Measurements from ENCODE around the gene FANCC. TPM values are rescaled to one million over a fixed set of nuclear protein-coding genes. Genes with fewer than 3 reads are reported as not detected.

Gene FANCC
- polyA plus RNA-seq, 1 of the 3 experiments (the other 2 are of a cell fraction): 3.5 TPM

GRCh38 chr9:95065224-95065623 lies 252.3 kb downstream of the FANCC start:
- no peak for TF ChIP-seq NFIC (IDR thresholded peaks at IDR 0.05; ENCODE audit: borderline replicate concordance)
- no peak for TF ChIP-seq CHD2 (IDR thresholded peaks at IDR 0.05; ENCODE audit: low read length, partially characterized antibody)
- TF ChIP-seq NRF1 (IDR thresholded peaks at IDR 0.05; ENCODE audit: low read depth, low read length): no peak
- TF ChIP-seq TAF1 (IDR thresholded peaks at IDR 0.05; ENCODE audit: borderline replicate concordance, low read depth, low read length): no peak
- TF ChIP-seq CTCF (IDR thresholded peaks at IDR 0.05): no peak
- peaks cover 98% of the 10 kb centered on the region for H3K79me2 ChIP-seq (ENCODE audit: insufficient read depth)
- no peaks in the 10 kb centered on the region for H3K9me3 ChIP-seq
- ChIA-PET CTCF (interaction anchor here (2.2 kb wide), 1 partner anchor 63 kb away, joined by 8 read pairs; no protein-coding TSS in a partner anchor), POLR2A (no interaction called here)
- no peak overlapping the region for H3K9ac ChIP-seq
- peaks cover 4% of the 10 kb centered on the region for H3F3A ChIP-seq (replicated peaks; ENCODE audit: insufficient read depth)
- H2AFZ ChIP-seq (ENCODE audit: low read depth): no peak overlapping the region
- no peak overlapping the region for H3K4me3 ChIP-seq (ENCODE audit: low read depth in 2 of 2, low read length in 1 of 2)
- H3K4me2 ChIP-seq: peak overlapping the region; percentile 14; the same call in 1 of the 2 replicates
- H3K27ac ChIP-seq (ENCODE audit: low read depth in 2 of 2, low read length in 1 of 2): peak overlapping the region; percentile 25 to 55; a peak in 2 of 4 replicates
- peaks cover 65% of the 10 kb centered on the region for H4K20me1 ChIP-seq (ENCODE audit: insufficient read depth)
- H3K4me1 ChIP-seq (ENCODE audit: control insufficient read depth in 1 of 2, insufficient read depth in 2 of 2, low read depth in 1 of 2, low read length in 1 of 2): peaks cover 6 to 53% of the 10 kb centered on the region in 2 experiments; a peak in 3 of 4 replicates
- H3K36me3 ChIP-seq (replicated peaks in 1 of 2; ENCODE audit: control insufficient read depth in 1 of 2, insufficient read depth in 2 of 2, low read length in 1 of 2): peaks cover 55 to 95% of the 10 kb centered on the region in 2 experiments
- WGBS (ENCODE audit: low lambda C conversion rate): 79% methylated on average over 9 of the region's 11 CpGs
- no peaks in the 10 kb centered on the region for H3K9me2 ChIP-seq
- H3K27me3 ChIP-seq (ENCODE audit: insufficient read depth): no peaks in the 10 kb centered on the region
- no peak for DNase-seq

- no peaks in the 10 kb centered on the region for H3K9me2 ChIP-seq
- H3K79me2 ChIP-seq (ENCODE audit: insufficient read depth): peaks cover 98% of the 10 kb centered on the region
- DNase-seq: no peak
- H3K4me3 ChIP-seq (ENCODE audit: low read depth in 2 of 2, low read length in 1 of 2): no peak overlapping the region
- WGBS (ENCODE audit: low lambda C conversion rate): 96% methylated on average over 10 of the region's 10 CpGs
- H3K27ac ChIP-seq (ENCODE audit: low read depth in 2 of 2, low read length in 1 of 2): peak overlapping the region in 1 of 2 experiments; percentile 8; a peak in 1 of 4 replicates
- no peak overlapping the region for H3K9ac ChIP-seq
- H3F3A ChIP-seq (replicated peaks; ENCODE audit: insufficient read depth): peaks cover 4% of the 10 kb centered on the region
- H4K20me1 ChIP-seq (ENCODE audit: insufficient read depth): peaks cover 65% of the 10 kb centered on the region
- peaks cover 48 to 85% of the 10 kb centered on the region in 2 experiments for H3K36me3 ChIP-seq (replicated peaks in 1 of 2; ENCODE audit: control insufficient read depth in 1 of 2, insufficient read depth in 2 of 2, low read length in 1 of 2)
- peaks cover 19 to 56% of the 10 kb centered on the region in 2 experiments; a peak in 3 of 4 replicates for H3K4me1 ChIP-seq (ENCODE audit: control insufficient read depth in 1 of 2, insufficient read depth in 2 of 2, low read depth in 1 of 2, low read length in 1 of 2)
- H3K9me3 ChIP-seq: no peaks in the 10 kb centered on the region
- TF ChIP-seq FOXM1 (IDR thresholded peaks at IDR 0.05; ENCODE audit: low read depth): no peak
- no peak for TF ChIP-seq MXI1 (IDR thresholded peaks at IDR 0.05; ENCODE audit: low read depth, low read length)
- no peak for TF ChIP-seq EZH2phosphoT487 (IDR thresholded peaks at IDR 0.05; ENCODE audit: borderline replicate concordance, low read depth)
- TF ChIP-seq RFX5 (IDR thresholded peaks at IDR 0.05; ENCODE audit: low read length): no peak
- TF ChIP-seq TEAD4 (IDR thresholded peaks at IDR 0.05; ENCODE audit: borderline replicate concordance, insufficient read depth): no peak
- TF ChIP-seq, protein P1, sequence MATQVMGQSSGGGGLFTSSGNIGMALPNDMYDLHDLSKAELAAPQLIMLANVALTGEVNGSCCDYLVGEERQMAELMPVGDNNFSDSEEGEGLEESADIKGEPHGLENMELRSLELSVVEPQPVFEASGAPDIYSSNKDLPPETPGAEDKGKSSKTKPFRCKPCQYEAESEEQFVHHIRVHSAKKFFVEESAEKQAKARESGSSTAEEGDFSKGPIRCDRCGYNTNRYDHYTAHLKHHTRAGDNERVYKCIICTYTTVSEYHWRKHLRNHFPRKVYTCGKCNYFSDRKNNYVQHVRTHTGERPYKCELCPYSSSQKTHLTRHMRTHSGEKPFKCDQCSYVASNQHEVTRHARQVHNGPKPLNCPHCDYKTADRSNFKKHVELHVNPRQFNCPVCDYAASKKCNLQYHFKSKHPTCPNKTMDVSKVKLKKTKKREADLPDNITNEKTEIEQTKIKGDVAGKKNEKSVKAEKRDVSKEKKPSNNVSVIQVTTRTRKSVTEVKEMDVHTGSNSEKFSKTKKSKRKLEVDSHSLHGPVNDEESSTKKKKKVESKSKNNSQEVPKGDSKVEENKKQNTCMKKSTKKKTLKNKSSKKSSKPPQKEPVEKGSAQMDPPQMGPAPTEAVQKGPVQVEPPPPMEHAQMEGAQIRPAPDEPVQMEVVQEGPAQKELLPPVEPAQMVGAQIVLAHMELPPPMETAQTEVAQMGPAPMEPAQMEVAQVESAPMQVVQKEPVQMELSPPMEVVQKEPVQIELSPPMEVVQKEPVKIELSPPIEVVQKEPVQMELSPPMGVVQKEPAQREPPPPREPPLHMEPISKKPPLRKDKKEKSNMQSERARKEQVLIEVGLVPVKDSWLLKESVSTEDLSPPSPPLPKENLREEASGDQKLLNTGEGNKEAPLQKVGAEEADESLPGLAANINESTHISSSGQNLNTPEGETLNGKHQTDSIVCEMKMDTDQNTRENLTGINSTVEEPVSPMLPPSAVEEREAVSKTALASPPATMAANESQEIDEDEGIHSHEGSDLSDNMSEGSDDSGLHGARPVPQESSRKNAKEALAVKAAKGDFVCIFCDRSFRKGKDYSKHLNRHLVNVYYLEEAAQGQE (IDR thresholded peaks at IDR 0.05; ENCODE audit: low read depth, low read length): no peak
- TF ChIP-seq YY1 (IDR thresholded peaks at IDR 0.05; ENCODE audit: low read depth): no peak
- TF ChIP-seq USF2 (IDR thresholded peaks at IDR 0.05; ENCODE audit: borderline replicate concordance, low read depth, low read length): no peak
- TF ChIP-seq, protein P2, sequence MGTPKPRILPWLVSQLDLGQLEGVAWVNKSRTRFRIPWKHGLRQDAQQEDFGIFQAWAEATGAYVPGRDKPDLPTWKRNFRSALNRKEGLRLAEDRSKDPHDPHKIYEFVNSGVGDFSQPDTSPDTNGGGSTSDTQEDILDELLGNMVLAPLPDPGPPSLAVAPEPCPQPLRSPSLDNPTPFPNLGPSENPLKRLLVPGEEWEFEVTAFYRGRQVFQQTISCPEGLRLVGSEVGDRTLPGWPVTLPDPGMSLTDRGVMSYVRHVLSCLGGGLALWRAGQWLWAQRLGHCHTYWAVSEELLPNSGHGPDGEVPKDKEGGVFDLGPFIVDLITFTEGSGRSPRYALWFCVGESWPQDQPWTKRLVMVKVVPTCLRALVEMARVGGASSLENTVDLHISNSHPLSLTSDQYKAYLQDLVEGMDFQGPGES (IDR thresholded peaks at IDR 0.05; ENCODE audit: low read depth, low read length): no peak
- no peak for TF ChIP-seq PBX3 (IDR thresholded peaks at IDR 0.05)
- no peak for TF ChIP-seq ELF1 (IDR thresholded peaks at IDR 0.05)
- no peak for TF ChIP-seq SMC3 (IDR thresholded peaks at IDR 0.05; ENCODE audit: low read depth, low read length)
- no peak for TF ChIP-seq TCF12 (IDR thresholded peaks at IDR 0.05)
- no peaks in the 10 kb centered on the region for H3K27me3 ChIP-seq (ENCODE audit: insufficient read depth)
- no peak overlapping the region for H2AFZ ChIP-seq (ENCODE audit: low read depth)
- ChIA-PET POLR2A (no interaction called here), CTCF (no interaction called here)
- H3K4me2 ChIP-seq: no peak overlapping the region
Measured at GRCh38 chr9:95063300-95063699, 254.2 kb downstream of the FANCC start.
